Stimulated activated CD8-positive, alpha-beta memory T cell treated with anti-CD3 and anti-CD28 coated beads, Interleukin-15, amount 100 ng/mL, for 48 hours (primary cell): Measurements from ENCODE around the gene FOXD4L3.
"Not testable (repeated sequence)": the region's sequence is repeated elsewhere in the genome, so short reads cannot be mapped to it uniquely, and the experiment has no call there.

Experiments
- DNase-seq, 2 donors: peaks; one replicate each; pipeline ENCODE4 v3.0.0-alpha.2; 2020; ENCODE audit warnings: low read depth in 2 of 2

FOXD4L3 gene

DNA sequence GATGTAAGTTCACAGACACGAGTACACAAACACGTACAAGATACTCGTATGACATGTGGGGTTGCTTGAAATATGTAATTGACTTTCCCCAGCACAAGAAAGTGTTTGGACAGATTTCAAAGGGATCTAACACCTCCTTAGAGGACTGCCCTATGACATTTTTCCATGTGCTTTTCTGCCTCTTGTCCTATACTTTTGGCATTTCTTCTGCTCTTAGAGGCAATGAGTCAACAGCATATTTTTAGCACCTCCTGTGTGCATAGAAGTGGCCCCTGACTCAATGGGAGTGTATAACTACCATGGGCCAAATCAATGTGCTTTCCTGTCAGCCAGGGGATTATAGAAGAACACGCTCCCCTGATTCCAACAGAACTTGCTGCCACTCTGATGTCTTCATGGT lies 49.0 kb downstream of the FOXD4L3 start:
- DNase-seq: not testable (repeated sequence)
